HG03378 (cell line): Measurements from ENCODE around the gene ADGRD1.
"Not testable (repeated sequence)": the region's sequence is repeated elsewhere in the genome, so short reads cannot be mapped to it uniquely, and the experiment has no call there.

ENCODE experiments used
- ATAC-seq: cut with Tn5 transposase; IDR thresholded peaks from one replicate; pipeline ENCODE4 v1.9.1; 2021; ENCODE audit warnings: mild to moderate bottlenecking, moderate library complexity; ENCODE audit not compliant: unreplicated experiment

ADGRD1 gene

GRCh38 chr12:130953771-130954543, at the start of gene ADGRD1:
ADGRD1 (plus strand) TSS chr12:130953907; CDS start chr12:130954466, 559 bp downstream.
- no peak for ATAC-seq

- ATAC-seq, result no peak
Measured at GRCh38 chr12:130904064-130904463, 49.6 kb upstream of the ADGRD1 start.

GRCh38 chr12:130904936-130905455, 48.7 kb upstream of the ADGRD1 start:
- not testable (repeated sequence) for ATAC-seq

GRCh38 chr12:130909111-130909510, 44.6 kb upstream of the ADGRD1 start:
- ATAC-seq, result no peak

GRCh38 chr12:130911193-130911592, 42.5 kb upstream of the ADGRD1 start:
- no peak for ATAC-seq

DNA sequence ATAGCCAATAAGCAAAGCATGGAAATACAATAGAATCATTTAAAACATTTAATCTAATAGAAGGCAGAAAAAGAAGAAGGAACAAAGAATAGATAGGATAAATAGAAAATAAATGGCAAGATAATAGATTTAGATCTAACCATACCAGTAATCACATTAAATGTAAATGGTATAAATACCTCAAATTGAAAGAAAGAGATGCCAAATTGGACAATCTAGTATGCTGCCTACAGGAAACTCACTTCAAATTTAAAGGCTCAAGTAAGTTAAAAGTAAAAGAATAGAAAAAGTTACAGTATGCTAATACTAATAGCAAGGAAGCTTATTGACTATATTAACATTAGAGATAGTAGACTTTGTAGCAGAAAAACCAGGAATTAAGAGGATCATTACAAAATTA, 41.8 kb upstream of the ADGRD1 start:
- no peak for ATAC-seq

DNA sequence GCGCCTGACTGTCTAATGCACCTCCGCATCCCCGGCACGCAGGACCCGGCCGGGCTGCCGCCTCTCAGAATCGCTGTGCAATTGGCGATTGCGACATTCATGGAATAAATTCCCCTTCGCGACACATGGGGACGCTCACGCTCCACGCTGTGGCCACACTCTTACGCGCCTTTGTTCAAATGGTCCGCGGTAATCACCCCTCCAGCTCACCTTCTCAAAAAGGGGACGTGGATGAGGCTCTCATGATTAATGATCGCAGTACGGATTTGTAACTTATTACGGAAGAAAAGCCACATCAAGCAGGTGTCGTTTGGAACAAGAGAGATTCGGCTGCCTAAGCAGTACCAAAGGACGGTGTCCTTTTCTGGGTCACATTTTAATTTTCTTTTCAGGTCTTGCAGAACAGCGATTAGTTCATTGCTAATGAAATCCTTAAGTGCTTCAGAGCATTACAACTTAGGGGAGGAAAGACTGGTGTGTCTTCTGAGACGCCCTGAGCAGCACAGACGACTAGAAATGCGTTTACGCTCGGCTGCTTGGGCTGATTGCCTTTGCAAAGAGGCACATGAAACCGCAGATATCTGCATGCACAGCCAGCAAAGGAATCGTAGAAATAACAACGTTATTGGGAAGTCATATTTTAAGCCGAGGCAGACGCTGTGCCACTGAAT, 37.3 kb upstream of the ADGRD1 start:
- no peak for ATAC-seq

- ATAC-seq, result no peak
Measured at GRCh38 chr12:130917607-130918006, 36.1 kb upstream of the ADGRD1 start.

- ATAC-seq, result no peak
Measured at GRCh38 chr12:130919086-130919485, 34.6 kb upstream of the ADGRD1 start.

DNA sequence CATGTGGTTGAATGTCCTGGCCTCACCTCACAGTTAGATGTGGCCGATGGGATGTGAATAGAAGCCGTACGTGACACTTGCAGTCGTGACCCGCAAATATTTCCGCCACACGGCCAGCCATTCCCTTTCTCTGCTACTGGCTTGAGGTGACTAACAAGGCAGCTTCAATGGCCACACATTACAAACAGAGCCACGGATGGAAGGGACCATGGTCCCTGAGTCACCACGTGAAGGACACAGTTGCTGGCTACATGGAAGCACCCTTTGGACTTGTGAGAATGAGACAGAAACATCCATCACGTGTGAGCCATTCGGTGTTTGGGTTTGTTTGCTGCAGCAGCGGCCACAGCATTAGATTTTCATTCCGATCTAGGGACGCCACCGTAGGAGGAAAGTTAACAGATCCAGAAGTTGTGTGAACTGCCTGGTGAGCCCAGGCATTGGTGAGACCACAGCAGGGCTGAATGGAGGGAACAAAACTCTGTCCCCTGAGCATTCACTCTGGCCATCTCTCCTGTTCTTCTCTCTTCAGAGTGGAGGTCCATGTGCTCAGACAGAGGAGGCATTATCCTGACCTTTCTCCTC, 33.5 kb upstream of the ADGRD1 start:
- ATAC-seq, result no peak

GRCh38 chr12:130920723-130921381, 32.9 kb upstream of the ADGRD1 start:
- no peak for ATAC-seq

- no peak for ATAC-seq
Measured at GRCh38 chr12:130922511-130922953, 31.2 kb upstream of the ADGRD1 start.

GRCh38 chr12:130924966-130925665, 28.6 kb upstream of the ADGRD1 start:
- no peak for ATAC-seq

- no peak for ATAC-seq
Measured at GRCh38 chr12:130925666-130926015, 28.1 kb upstream of the ADGRD1 start.

DNA sequence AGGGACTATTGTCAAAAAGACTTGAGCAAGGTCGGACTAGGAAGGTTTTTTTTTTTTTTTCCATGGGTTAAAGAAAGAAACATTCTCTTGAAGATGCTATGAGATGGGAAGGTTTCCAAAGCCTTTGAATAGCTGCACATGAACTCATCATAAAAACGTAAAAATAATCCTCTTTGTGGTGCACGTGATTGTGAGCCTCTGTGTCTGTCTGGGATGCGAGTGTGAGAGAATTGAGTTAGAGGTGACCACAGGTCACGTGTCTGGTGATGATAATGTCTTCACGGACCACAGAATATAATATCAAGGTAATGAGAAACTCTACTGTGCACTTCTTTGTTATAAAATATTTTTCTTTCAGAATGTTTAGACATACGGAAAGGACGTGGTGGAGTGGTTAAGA, 24.3 kb upstream of the ADGRD1 start:
- no peak for ATAC-seq

GRCh38 chr12:130932061-130932930, 21.4 kb upstream of the ADGRD1 start:
- ATAC-seq, result no peak

DNA sequence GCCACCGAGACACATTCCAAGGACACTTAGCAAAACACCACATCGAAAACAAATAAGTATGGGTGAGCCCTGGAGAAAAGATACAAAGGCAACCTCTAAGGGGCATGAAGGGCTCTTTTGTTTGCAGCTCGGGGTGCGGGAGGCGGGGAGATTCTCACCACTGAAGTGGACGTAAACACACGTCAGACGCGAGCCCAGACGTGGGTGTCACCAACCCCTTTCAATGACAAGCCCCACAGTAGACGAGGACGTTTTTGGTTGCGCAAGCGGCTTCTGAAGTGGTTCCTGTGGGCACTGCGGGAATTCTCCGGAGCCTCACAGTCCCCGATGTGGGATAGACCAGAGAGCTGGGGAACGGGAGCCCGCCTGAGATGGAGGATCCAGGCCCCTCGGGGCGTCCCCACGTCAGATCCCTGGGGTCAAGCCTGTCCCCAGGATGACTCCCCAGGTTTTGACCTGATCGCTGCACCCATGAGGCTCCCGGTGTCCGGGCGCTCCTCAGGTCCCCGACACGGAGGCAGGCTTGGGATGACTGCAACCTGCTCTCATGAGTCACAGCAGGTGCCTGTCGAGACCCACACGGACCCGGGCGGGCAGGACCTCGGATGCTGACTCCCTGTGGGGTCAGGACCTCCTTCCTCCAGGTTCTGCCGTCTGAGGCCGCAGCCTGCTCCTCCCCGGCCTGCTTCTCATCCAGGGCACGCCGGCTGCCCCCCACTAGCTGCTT, 20.3 kb upstream of the ADGRD1 start:
- no peak for ATAC-seq

GRCh38 chr12:130934753-130935152, 19.0 kb upstream of the ADGRD1 start:
- ATAC-seq, result no peak

DNA sequence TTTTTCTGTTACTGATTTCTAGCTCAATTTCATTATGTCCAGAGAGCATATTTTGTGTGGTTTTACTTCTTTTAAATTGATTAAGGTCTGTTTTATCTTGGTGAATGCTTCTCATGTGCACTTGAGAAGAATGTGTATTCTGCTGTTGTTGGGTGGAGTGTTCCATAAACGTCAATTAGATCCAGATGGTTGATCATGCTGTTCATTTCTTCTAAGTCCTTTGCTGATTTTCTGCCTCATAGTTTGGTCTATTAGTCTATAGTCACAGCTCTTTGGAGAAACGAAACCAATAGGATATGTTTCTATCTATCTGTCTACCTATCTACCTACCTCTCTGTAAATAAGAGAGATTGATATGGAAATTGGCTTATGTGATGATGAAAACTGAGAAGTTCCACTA, 17.1 kb upstream of the ADGRD1 start:
- ATAC-seq, result no peak
